RWPE1 (cell line): ENCODE data around the gene SHB.
A peak's percentile ranks its signal among the peaks of the same experiment; 100 is the strongest.

Source experiments
- CTCF ChIA-PET: fragments of 350-600 bp; sonication (Branson Sonifier 250); formaldehyde crosslinking; extraction: SDS; loops from one replicate; lab custom pipeline; 2021; lab: Yijun Ruan, JAX
- POLR2A ChIA-PET: fragments of 400-600 bp; formaldehyde crosslinking; extraction: SDS; loops from one replicate; lab custom pipeline; 2020; ENCODE audit warnings: antibody characterized with exemption; ENCODE audit not compliant: low non-redundant PET; lab: Yijun Ruan, JAX
- DNase-seq: peaks from one replicate; pipeline ENCODE4 v3.0.0; 2012; ENCODE audit warnings: low spot score
- H3K27ac ChIP-seq: fragments of 450-650 bp; 2 replicates; pipeline ENCODE4 v1.5.1; 2017
- CTCF ChIP-seq: fragments of 450-650 bp; conservative IDR thresholded peaks from 2 replicates; pipeline ENCODE4 v1.5.1; 2017; ENCODE audit warnings: low read depth, mild to moderate bottlenecking

The SHB gene

GRCh38 chr9:38018958-38019602 lies 49.9 kb downstream of the SHB start:
- H3K27ac ChIP-seq: peak overlapping the region; percentile 88
- POLR2A ChIA-PET: no interaction called here
- no peak for TF ChIP-seq CTCF
- CTCF ChIA-PET: interaction anchor here (0.5 kb wide), 1 partner anchor 14 kb away, joined by 3 read pairs; no protein-coding TSS in a partner anchor
- no peak for DNase-seq

GRCh38 chr9:38018241-38018957 lies 50.6 kb downstream of the SHB start:
- no peak for DNase-seq
- ChIA-PET CTCF (no interaction called here), POLR2A (no interaction called here)
- H3K27ac ChIP-seq: peak overlapping the region; percentile 88
- no peak for TF ChIP-seq CTCF

GRCh38 chr9:38017885-38018186 lies 51.2 kb downstream of the SHB start:
- no peak for DNase-seq
- no peak for TF ChIP-seq CTCF
- H3K27ac ChIP-seq: peak overlapping the region; percentile 80
- ChIA-PET CTCF (interaction anchor here (1.9 kb wide), 1 partner anchor 9 kb away, joined by 6 read pairs; no protein-coding TSS in a partner anchor), POLR2A (no interaction called here)

- peak overlapping the region; percentile 80 for H3K27ac ChIP-seq
- DNase-seq: no peak
- CTCF ChIA-PET: interaction anchor here (0.6 to 1.9 kb wide), 3 partner anchors 9 to 50 kb away, joined by 3 to 6 read pairs (median 3); no protein-coding TSS in a partner anchor
- POLR2A ChIA-PET: interaction anchor here (0.5 kb wide), 1 partner anchor 8 kb away, joined by 3 read pairs; no protein-coding TSS in a partner anchor
- TF ChIP-seq CTCF: no peak
Measured at GRCh38 chr9:38017149-38017884, 51.7 kb downstream of the SHB start.

- no peak for TF ChIP-seq CTCF
- CTCF ChIA-PET: interaction anchor here (0.6 to 1.9 kb wide), 4 partner anchors 8 to 103 kb away, joined by 3 to 6 read pairs (median 3); no protein-coding TSS in a partner anchor
- H3K27ac ChIP-seq: peak overlapping the region; percentile 80
- DNase-seq: no peak
- POLR2A ChIA-PET: interaction anchor here (0.5 kb wide), 1 partner anchor 9 kb away, joined by 3 read pairs; no protein-coding TSS in a partner anchor
Measured at GRCh38 chr9:38016375-38017135, 52.5 kb downstream of the SHB start.

- DNase-seq: no peak
- CTCF ChIA-PET: interaction anchor here (0.6 to 1.9 kb wide), 2 partner anchors 7 to 72 kb away, joined by 3 to 6 read pairs; no protein-coding TSS in a partner anchor
- no peak for TF ChIP-seq CTCF
- peak overlapping the region; percentile 80 for H3K27ac ChIP-seq
- POLR2A ChIA-PET: no interaction called here
Measured at GRCh38 chr9:38015906-38016305, 53.1 kb downstream of the SHB start.
